Heart left ventricle (tissue), 16 donors: ENCODE results near the gene ZNF217. TPM values are rescaled to one million over a fixed set of nuclear protein-coding genes. Genes with fewer than 3 reads are reported as not detected.
"Not testable (repeated sequence)": the region's sequence is repeated elsewhere in the genome, so short reads cannot be mapped to it uniquely, and the experiment has no call there.

ENCODE experiments used
- ATAC-seq, 4 donors: fragments of 200-7000 bp; cut with Tn5 transposase; one replicate each; pipeline ENCODE4 v1.9.1; 2020 to 2022; ENCODE audit warnings: moderate library complexity in 4 of 4, mild to moderate bottlenecking in 3 of 4, moderate number of reproducible peaks in 1 of 4
- DNase-seq, 5 donors: peaks; one replicate each; pipeline ENCODE4 v3.0.0-alpha.2; 2020
- H3K27ac ChIP-seq, 12 donors: fragments of 200-600 bp; sonication (generic) in 4 of 12; one replicate each; pipeline versions ENCODE4 v1.5.0 to v1.8.0; 2016 to 2022; ENCODE audit warnings: mild to moderate bottlenecking in 2 of 12
- H3K27me3 ChIP-seq, 9 donors: fragments of 200-600 bp; sonication (generic) in 2 of 9; one replicate each; pipeline versions ENCODE4 v1.5.1 to v1.8.0; 2016 to 2022; ENCODE audit warnings: mild to moderate bottlenecking in 3 of 9
- H3K36me3 ChIP-seq, 9 donors: fragments of 200-600 bp; sonication (generic) in 2 of 9; one replicate each; pipeline versions ENCODE4 v1.5.0 to v1.8.0; 2018 to 2022; ENCODE audit warnings: mild to moderate bottlenecking in 2 of 9
- H3K4me1 ChIP-seq, 12 donors: fragments of 200-600 bp; sonication (generic) in 4 of 12; one replicate each; pipeline versions ENCODE4 v1.5.0 to v1.8.0; 2016 to 2022; ENCODE audit warnings: mild to moderate bottlenecking in 3 of 12
- H3K4me3 ChIP-seq, 12 donors: fragments of 200-600 bp; sonication (generic) in 4 of 12; one replicate each; pipeline versions ENCODE4 v1.5.0 to v1.8.0; 2017 to 2022; ENCODE audit warnings: mild to moderate bottlenecking in 9 of 12, moderate library complexity in 4 of 12
- H3K9me3 ChIP-seq, 12 donors: fragments of 200-600 bp; sonication (generic) in 4 of 12; one replicate each; pipeline versions ENCODE4 v1.5.0 to v1.8.0; 2016 to 2022; ENCODE audit warnings: mild to moderate bottlenecking in 1 of 12
- POLR2A ChIP-seq, 2 donors: fragments of 450-650 bp; IDR thresholded peaks; one replicate each; pipeline ENCODE4 v1.6.1; 2017; ENCODE audit warnings: antibody characterized with exemption in 2 of 2, mild to moderate bottlenecking in 2 of 2, moderate library complexity in 2 of 2
- WGBS, 4 donors: extraction: QIAGEN DNeasy Blood & Tissue Kit in 2 of 4; methylation state at CpG; one replicate each; pipeline versions ENCODE4 v1.1.5 to v1.1.7; 2013 to 2018; 5-methylcytosine and 5-hydroxymethylcytosine counted together
- intact Hi-C, 10 donors: fragments of 100-400 bp; cut with DNase I; formaldehyde crosslinking; loops; one replicate each; pipeline versions ENCODE4 v1.11.1 to v1.14.2; 2022
- polyA plus RNA-seq, 2 donors: library from polyadenylated mRNA; stranded (reverse); fragments of 200-250 nt; gene quantifications; one replicate each; pipeline ENCODE4 v1.2.3, GENCODE V29; 2013
- total RNA-seq, 9 donors: library from RNA; depleted of rRNA in 2 of 9; stranded (reverse); fragments of >200 nt in 2 of 9; fragmentation: NEBNext Ultra II Directional in 3 of 9; extraction: Animal tissue kit (Norgen Biotek cat#: 25700) in 3 of 9; gene quantifications; one replicate each; pipeline versions ENCODE4 v1.1.0 to v1.2.4, GENCODE V29; 2016 to 2023
- TF ChIP-seq, protein P1 (sequence below), 12 donors: fragments of 200-600 bp; sonication (generic) in 4 of 12; IDR thresholded peaks; one replicate each; pipeline versions ENCODE4 v1.5.0 to v1.8.0; 2018 to 2022; ENCODE audit warnings: antibody characterized with exemption in 12 of 12, mild to moderate bottlenecking in 5 of 12
- donor health status: ischemic (EF 13 %, LVEDD 7.1; RV severe dilation, severe dysfunction).
- donor health status: healthy with polysubstance abuse.
- donor health status: DM: no; HTN: yes; CAD: no.
- donor health status: DM: no; HTN: no; CAD: no.
- donor health status: ischemic (EF 25% LVEDD 6.9; RV normal size, moderate dysfunction).
- donor health status: ischemic (EF 25% LVEDD 5.7; RV mildly dilated, moderate dysfunction).
- donor health status: healthy.
- donor health status: DM: yes; HTN: yes; CAD: no.
- donor health status: ischemic (EF 35%, LVEDD 5.7; RV mildly dilated, moderate dysfunction).
- donor health status: nonischemic (EF 11% LVEDD 7.7; RV severe dilation, severe dysfunction).
- donor health status: DM: yes; HTN: yes; CAD: no.
- donor health status: PGD.
- donor health status: ischemic (EF 29% LVEDD 5.4; RV normal size, mild dysfunction).
- donor health status: nonischemic (EF 23%, LVEDD 6.1; RV moderate dilation, normal function).

ZNF217 gene
- total and polyA plus RNA-seq, 11 donors, result 3.7 to 24.1 (median 8.0) TPM

GRCh38 chr20:53524589-53525312 lies 68.9 kb downstream of the ZNF217 start:
- Histone ChIP-seq H3K36me3 (no peaks in the 10 kb centered on the region), H3K27me3 (no peaks in the 10 kb centered on the region), H3K4me1 (no peaks in the 10 kb centered on the region), H3K4me3 (no peak overlapping the region), H3K27ac (no peak overlapping the region), H3K9me3 (no peaks in the 10 kb centered on the region)
- ATAC-seq (no peak), DNase-seq (no peak)
- no peak for TF ChIP-seq POLR2A (IDR thresholded peaks at IDR 0.05)
- TF ChIP-seq, protein P1, sequence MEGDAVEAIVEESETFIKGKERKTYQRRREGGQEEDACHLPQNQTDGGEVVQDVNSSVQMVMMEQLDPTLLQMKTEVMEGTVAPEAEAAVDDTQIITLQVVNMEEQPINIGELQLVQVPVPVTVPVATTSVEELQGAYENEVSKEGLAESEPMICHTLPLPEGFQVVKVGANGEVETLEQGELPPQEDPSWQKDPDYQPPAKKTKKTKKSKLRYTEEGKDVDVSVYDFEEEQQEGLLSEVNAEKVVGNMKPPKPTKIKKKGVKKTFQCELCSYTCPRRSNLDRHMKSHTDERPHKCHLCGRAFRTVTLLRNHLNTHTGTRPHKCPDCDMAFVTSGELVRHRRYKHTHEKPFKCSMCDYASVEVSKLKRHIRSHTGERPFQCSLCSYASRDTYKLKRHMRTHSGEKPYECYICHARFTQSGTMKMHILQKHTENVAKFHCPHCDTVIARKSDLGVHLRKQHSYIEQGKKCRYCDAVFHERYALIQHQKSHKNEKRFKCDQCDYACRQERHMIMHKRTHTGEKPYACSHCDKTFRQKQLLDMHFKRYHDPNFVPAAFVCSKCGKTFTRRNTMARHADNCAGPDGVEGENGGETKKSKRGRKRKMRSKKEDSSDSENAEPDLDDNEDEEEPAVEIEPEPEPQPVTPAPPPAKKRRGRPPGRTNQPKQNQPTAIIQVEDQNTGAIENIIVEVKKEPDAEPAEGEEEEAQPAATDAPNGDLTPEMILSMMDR (IDR thresholded peaks at IDR 0.05), result no peak
- WGBS, 4 donors, result 72 to 79% (median 76%) methylated on average over 8 to 13 of the region's 13 CpGs
- intact Hi-C loops, result no loop called here

GRCh38 chr20:53523615-53524014 lies 70.0 kb downstream of the ZNF217 start:
- intact Hi-C loops, H3K27ac ChIP-seq, H3K27me3 ChIP-seq, H3K9me3 ChIP-seq, ATAC-seq, DNase-seq, H3K4me3 ChIP-seq, H3K36me3 ChIP-seq, H3K4me1 ChIP-seq: not testable (repeated sequence)
- 93 to 99% (median 97%) methylated on average over 2 of the region's 2 CpGs for WGBS, 4 donors

DNA sequence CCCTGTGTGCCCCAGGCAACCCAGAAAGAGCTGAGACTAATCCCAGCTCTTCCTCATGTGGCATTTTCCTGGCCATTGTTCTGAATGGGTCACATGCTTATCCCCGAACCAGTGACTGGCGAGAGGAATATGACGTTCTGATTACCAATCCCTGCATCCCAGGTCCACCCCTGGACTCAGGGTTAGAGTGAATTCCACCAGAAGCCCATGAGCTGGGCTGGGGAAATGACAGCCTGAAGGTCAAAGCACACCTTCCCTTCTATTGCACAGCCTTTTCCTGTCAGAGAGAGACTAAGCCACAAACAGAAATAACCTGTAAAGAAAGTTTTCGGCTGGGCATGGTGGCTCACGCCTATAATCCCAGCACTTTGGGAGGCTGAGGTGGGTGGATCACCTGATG lies 70.9 kb downstream of the ZNF217 start:
- Histone ChIP-seq H3K9me3 (no peaks in the 10 kb centered on the region), H3K4me1 (no peaks in the 10 kb centered on the region), H3K27ac (no peak overlapping the region), H3K36me3 (no peaks in the 10 kb centered on the region), H3K27me3 (no peaks in the 10 kb centered on the region), H3K4me3 (no peak overlapping the region)
- intact Hi-C loops, result no loop called here
- DNase-seq (no peak), ATAC-seq (no peak)
- WGBS, 4 donors, result 76 to 87% (median 82%) methylated on average over 5 of the region's 5 CpGs
- TF ChIP-seq, protein P1 (IDR thresholded peaks at IDR 0.05), result no peak
- no peak for TF ChIP-seq POLR2A (IDR thresholded peaks at IDR 0.05)

- no peak for ATAC-seq
- WGBS, 4 donors, result 88 to 94% (median 91%) methylated on average over 3 of the region's 3 CpGs
- no peaks in the 10 kb centered on the region for H3K27me3 ChIP-seq
Measured at GRCh38 chr20:53522026-53522425, 71.6 kb downstream of the ZNF217 start.

DNA sequence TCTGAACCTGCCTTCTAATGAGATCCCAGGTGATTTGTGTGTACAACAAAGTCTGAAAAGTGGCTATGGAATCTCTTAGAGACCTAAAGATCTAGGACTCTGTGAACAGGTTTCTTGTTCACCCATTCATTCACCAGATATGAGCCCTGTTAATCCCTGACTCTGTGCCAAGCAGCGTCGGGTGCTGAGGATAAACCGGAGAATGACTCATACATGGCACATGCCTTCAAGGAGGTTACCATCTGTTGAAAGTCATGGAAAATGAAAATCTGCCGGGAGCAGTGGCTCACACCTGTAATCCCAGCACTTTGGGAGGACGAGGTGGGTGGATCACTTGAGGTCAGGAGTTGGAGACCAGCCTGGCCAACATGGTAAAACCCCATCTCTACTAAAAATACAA lies 72.2 kb downstream of the ZNF217 start:
- H3K27me3 ChIP-seq, H3K36me3 ChIP-seq, intact Hi-C loops, H3K4me3 ChIP-seq, H3K9me3 ChIP-seq, H3K4me1 ChIP-seq, ATAC-seq, H3K27ac ChIP-seq, DNase-seq: not testable (repeated sequence)
- 71 to 82% (median 79%) methylated on average over 5 of the region's 5 CpGs for WGBS, 4 donors

More at GRCh38 chr20:53522026-53522425, 71.6 kb downstream of the ZNF217 start:
- Histone ChIP-seq H3K4me3 (no peak overlapping the region), H3K27ac (no peak overlapping the region), H3K36me3 (no peaks in the 10 kb centered on the region), H3K4me1 (no peaks in the 10 kb centered on the region), H3K9me3 (no peaks in the 10 kb centered on the region)
- intact Hi-C loops, result no loop called here
- TF ChIP-seq, protein P1 (IDR thresholded peaks at IDR 0.05), result no peak
- no peak for TF ChIP-seq POLR2A (IDR thresholded peaks at IDR 0.05)
- no peak for DNase-seq
